Neuronal stem cell (in vitro differentiated cells): ENCODE results near the gene PLXNB1.

Experiments used
- DNase-seq: peaks from one replicate; pipeline ENCODE4 v3.0.0-alpha.2; 2013; ENCODE audit warnings: low spot score
- H2AFZ ChIP-seq: one replicate; pipeline ENCODE4 v1.6.1; 2013; ENCODE audit warnings: mild to moderate bottlenecking, low read length, inconsistent platforms
- H2AK5ac ChIP-seq: 2 replicates; pipeline ENCODE4 v1.6.1; 2013; ENCODE audit warnings: low read depth, mild to moderate bottlenecking, inconsistent platforms, low read length, moderate library complexity, mixed read lengths
- H2BK120ac ChIP-seq: 2 replicates; pipeline ENCODE4 v1.6.1; 2013; ENCODE audit warnings: low read depth, mild to moderate bottlenecking, inconsistent platforms, low read length, moderate library complexity, mixed read lengths
- H2BK12ac ChIP-seq: one replicate; pipeline ENCODE4 v1.6.1; 2013; ENCODE audit warnings: low read length, inconsistent platforms
- H2BK15ac ChIP-seq: 2 replicates; pipeline ENCODE4 v1.6.1; 2013; ENCODE audit warnings: mild to moderate bottlenecking, low read length, inconsistent platforms, mixed read lengths
- H2BK5ac ChIP-seq: one replicate; pipeline ENCODE4 v1.6.1; 2013; ENCODE audit warnings: inconsistent platforms, mild to moderate bottlenecking, low read length, moderate library complexity
- H3K14ac ChIP-seq: one replicate; pipeline ENCODE4 v1.6.1; 2013; ENCODE audit warnings: low read length, inconsistent platforms
- H3K18ac ChIP-seq: 2 replicates; pipeline ENCODE4 v1.6.1; 2013; ENCODE audit warnings: low read length, inconsistent platforms
- H3K23ac ChIP-seq: 2 replicates; pipeline ENCODE4 v1.6.1; 2013; ENCODE audit warnings: low read depth, mild to moderate bottlenecking, mixed read lengths, low read length, inconsistent platforms; ENCODE audit not compliant: poor library complexity
- H3K27ac ChIP-seq: replicated peaks from 3 replicates; pipeline ENCODE4 v1.5.1; 2013; ENCODE audit warnings: low read length, inconsistent platforms
- H3K27me3 ChIP-seq, 3 experiments: 2 replicates each; pipeline ENCODE4 v1.6.1; 2013; ENCODE audit warnings: low read length in 3 of 3, mild to moderate bottlenecking in 2 of 3, inconsistent platforms in 1 of 3, low read depth in 1 of 3, mixed read lengths in 1 of 3, moderate library complexity in 1 of 3; ENCODE audit not compliant: control insufficient read depth in 3 of 3, insufficient read depth in 3 of 3
- H3K36me3 ChIP-seq, 2 donors: replicated peaks in 1 of 2; 2 replicates each; pipeline ENCODE4 v1.6.1; 2013; ENCODE audit warnings: low read length in 2 of 2; ENCODE audit not compliant: control insufficient read depth in 2 of 2, insufficient read depth in 2 of 2
- H3K4ac ChIP-seq: 2 replicates; pipeline ENCODE4 v1.6.1; 2013; ENCODE audit warnings: inconsistent platforms, mild to moderate bottlenecking, low read length, moderate library complexity
- H3K4me1 ChIP-seq, 2 donors: 1 replicate in 1 of 2; 2 replicates in 1 of 2; pipeline ENCODE4 v1.6.1; 2013; ENCODE audit warnings: low read length in 2 of 2, low read depth in 1 of 2; ENCODE audit not compliant: control insufficient read depth in 2 of 2, insufficient read depth in 1 of 2
- H3K4me2 ChIP-seq: one replicate; pipeline ENCODE4 v1.6.1; 2013; ENCODE audit warnings: mild to moderate bottlenecking, low read length, inconsistent platforms; ENCODE audit not compliant: insufficient read depth, poor library complexity, severe bottlenecking
- H3K4me3 ChIP-seq, 2 donors: 2 replicates each; pipeline ENCODE4 v1.5.1; 2013; ENCODE audit warnings: low read length in 2 of 2, mild to moderate bottlenecking in 2 of 2, inconsistent platforms in 1 of 2, moderate library complexity in 1 of 2
- H3K79me1 ChIP-seq: one replicate; pipeline ENCODE4 v1.6.1; 2013; ENCODE audit warnings: low read depth, mild to moderate bottlenecking, inconsistent platforms, low read length, moderate library complexity
- H3K9ac ChIP-seq: one replicate; pipeline ENCODE4 v1.6.1; 2013; ENCODE audit warnings: mild to moderate bottlenecking, low read depth, low read length, inconsistent platforms; ENCODE audit not compliant: poor library complexity
- H3K9me3 ChIP-seq, 2 donors: replicated peaks in 1 of 2; 2 replicates each; pipeline versions ENCODE3 to v1.6.1; 2013; ENCODE audit warnings: low read length in 2 of 2, mild to moderate bottlenecking in 2 of 2, inconsistent platforms in 1 of 2, low read depth in 1 of 2, mixed read lengths in 1 of 2, moderate library complexity in 1 of 2; ENCODE audit not compliant: control insufficient read depth in 2 of 2, insufficient read depth in 1 of 2
- H4K8ac ChIP-seq: one replicate; pipeline ENCODE4 v1.6.1; 2013; ENCODE audit warnings: low read depth, mild to moderate bottlenecking, inconsistent platforms, low read length, moderate library complexity
- H4K91ac ChIP-seq: one replicate; pipeline ENCODE4 v1.6.1; 2013; ENCODE audit warnings: low read length, low read depth, mild to moderate bottlenecking, inconsistent platforms; ENCODE audit not compliant: poor library complexity
- WGBS, 2 donors: extraction: QIAGEN DNeasy Blood & Tissue Kit; methylation state at CpG; one replicate each; pipeline ENCODE4 v1.1.7; 2013; ENCODE audit warnings: missing lambda C conversion rate in 2 of 2, mixed read lengths in 1 of 2; ENCODE audit not compliant: insufficient read length in 2 of 2, insufficient replicate concordance in 1 of 2; ENCODE audit errors: extremely low coverage in 2 of 2; 5-methylcytosine and 5-hydroxymethylcytosine counted together

PLXNB1 gene

DNA sequence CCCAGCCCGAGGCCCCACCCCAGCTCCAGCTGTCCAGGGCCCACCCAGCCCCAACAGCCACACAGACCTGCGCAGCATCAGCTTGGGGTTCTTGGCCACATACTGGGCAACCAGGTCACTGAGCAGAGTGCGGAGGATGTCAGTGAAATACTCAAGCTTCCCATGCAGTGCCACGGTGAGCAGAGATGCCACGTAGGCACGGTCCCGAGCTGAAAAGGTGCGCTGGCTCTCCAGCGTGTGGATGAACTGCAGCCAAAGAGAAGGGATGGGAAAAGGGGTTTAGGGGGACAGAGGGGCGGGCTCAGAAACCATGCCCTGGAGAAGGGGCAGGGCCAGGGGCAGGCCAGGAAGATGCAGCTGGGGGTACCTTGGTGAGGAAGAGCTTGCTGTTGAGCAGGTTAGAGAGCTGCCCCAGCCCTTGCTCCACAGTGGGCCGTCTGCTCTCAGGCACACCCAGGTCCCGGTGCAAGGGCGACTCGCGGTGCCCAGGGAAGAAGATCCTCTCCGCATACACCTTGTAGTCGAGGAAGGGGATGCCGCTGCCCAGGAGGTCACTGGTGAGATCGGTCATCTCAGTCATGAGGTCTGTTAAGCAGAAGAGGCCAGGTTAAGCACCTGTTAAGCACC is 17.4 kb downstream of the PLXNB1 start:
- Histone ChIP-seq H3K9ac (peak overlapping the region; percentile 50), H3K4me2 (no peak overlapping the region), H2AK5ac (no peak overlapping the region), H4K91ac (peak overlapping the region; percentile 7), H3K36me3 (peaks cover 93 to 100% of the 10 kb centered on the region in 2 donors), H2BK120ac (no peak overlapping the region), H3K27me3 (no peaks in the 10 kb centered on the region), H3K4me1 (no peaks in the 10 kb centered on the region), H3K79me1 (peaks cover 17% of the 10 kb centered on the region), H2AFZ (no peak overlapping the region), H3K18ac (no peak overlapping the region), H3K14ac (no peak overlapping the region), H3K4me3 (no peak overlapping the region), H2BK12ac (no peak overlapping the region), H3K4ac (no peak overlapping the region), H4K8ac (peak overlapping the region; percentile 48), H2BK15ac (no peak overlapping the region), H3K23ac (peak overlapping the region; percentile 52), H3K27ac (no peak overlapping the region), H2BK5ac (no peak overlapping the region), H3K9me3 (no peaks in the 10 kb centered on the region)
- no CpG with 5 or more reads among the region's 19 CpGs for WGBS, 2 donors
- no peak for DNase-seq

DNA sequence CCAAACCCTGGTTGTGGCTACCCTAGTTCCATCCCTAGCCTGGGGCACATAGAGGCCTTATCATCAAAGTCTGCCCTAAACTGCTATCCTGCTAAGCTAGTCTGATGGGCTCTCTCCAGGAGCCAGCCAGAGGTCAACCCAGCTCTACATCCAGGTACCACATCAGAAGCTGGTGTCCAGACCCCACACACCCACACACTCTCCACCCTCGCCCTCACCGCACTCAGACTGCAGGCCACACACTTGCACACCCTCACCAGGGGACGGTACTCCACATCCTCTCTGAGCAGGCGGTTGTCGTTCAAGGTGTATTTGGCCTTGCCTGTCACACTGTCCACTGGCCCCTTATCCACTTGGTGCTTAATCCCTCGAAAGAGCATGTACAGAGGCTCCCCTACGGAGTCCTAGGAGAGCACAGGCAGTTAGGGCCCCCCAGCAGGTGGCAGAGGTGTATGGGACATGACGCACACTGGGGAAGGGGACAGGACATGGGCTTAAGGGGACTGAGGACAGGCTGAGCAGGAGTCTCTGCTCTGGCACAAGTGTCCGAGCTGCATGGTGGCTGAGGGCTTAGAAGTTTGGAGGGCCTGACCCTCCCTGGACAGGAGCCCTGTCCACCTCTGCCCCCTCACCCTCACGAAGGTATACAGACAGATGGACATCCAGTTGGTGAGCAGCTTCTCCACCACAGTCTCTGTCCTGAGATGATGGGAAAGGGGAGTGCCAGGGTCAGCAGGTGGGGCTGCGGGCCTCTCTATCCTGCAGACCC is 18.1 kb downstream of the PLXNB1 start:
- no CpG with 5 or more reads among the region's 11 CpGs for WGBS, 2 donors
- no peak overlapping the region for H4K8ac ChIP-seq
- no peaks in the 10 kb centered on the region for H3K4me1 ChIP-seq
- H3K79me1 ChIP-seq, result peaks cover 17% of the 10 kb centered on the region
- H3K14ac ChIP-seq, result no peak overlapping the region
- no peaks in the 10 kb centered on the region for H3K27me3 ChIP-seq
- no peak overlapping the region for H3K4me3 ChIP-seq
- H3K18ac ChIP-seq, result no peak overlapping the region
- peaks cover 92 to 100% of the 10 kb centered on the region in 2 donors for H3K36me3 ChIP-seq
- no peak overlapping the region for H2AK5ac ChIP-seq
- H3K4ac ChIP-seq, result peak overlapping the region; percentile 24
- no peak overlapping the region for H2BK15ac ChIP-seq
- no peak overlapping the region for H2AFZ ChIP-seq
- no peak overlapping the region for H2BK120ac ChIP-seq
- no peak overlapping the region for H3K27ac ChIP-seq
- no peak for DNase-seq
- no peak overlapping the region for H3K4me2 ChIP-seq
- H4K91ac ChIP-seq, result peak overlapping the region; percentile 7
- no peak overlapping the region for H2BK5ac ChIP-seq
- H2BK12ac ChIP-seq, result no peak overlapping the region
- no peaks in the 10 kb centered on the region for H3K9me3 ChIP-seq
- no peak overlapping the region for H3K23ac ChIP-seq
- peak overlapping the region; percentile 30 for H3K9ac ChIP-seq

DNA sequence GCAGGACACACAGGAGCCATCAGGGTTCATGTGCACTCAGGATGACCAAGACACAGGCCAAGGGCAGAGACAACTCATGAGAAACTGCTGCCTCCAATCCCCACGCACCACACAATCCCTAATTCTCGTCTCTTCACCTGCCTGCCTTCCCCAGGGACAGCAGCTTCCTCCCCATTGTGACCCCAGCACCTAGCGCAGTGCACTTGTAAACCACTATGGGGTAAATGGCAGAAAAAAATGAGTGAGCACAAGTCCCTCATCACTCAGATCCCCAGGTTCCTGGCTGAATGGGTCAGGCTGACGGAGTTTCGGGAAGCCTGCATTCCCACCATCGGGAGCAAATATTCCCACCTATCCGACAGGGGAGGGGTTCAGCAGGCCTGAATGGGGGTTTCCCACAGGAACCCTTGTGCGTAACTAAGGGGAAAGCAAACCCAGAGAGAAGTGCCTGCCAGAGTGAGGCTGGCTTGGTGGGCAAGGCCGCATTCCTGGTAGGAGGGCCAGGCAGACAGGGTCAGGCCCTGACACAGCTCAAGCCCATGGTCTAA is 18.8 kb downstream of the PLXNB1 start:
- no peak overlapping the region for H3K23ac ChIP-seq
- WGBS, 2 donors, result no CpG with 5 or more reads among the region's 9 CpGs
- peak overlapping the region in 1 of 2 donors; percentile 1 for H3K4me3 ChIP-seq
- no peak overlapping the region for H3K4me2 ChIP-seq
- no peak overlapping the region for H2BK12ac ChIP-seq
- H4K8ac ChIP-seq, result no peak overlapping the region
- H3K9ac ChIP-seq, result no peak overlapping the region
- no peaks in the 10 kb centered on the region for H3K9me3 ChIP-seq
- no peak overlapping the region for H2AFZ ChIP-seq
- no peak overlapping the region for H2BK5ac ChIP-seq
- no peak overlapping the region for H2BK120ac ChIP-seq
- H3K27me3 ChIP-seq, result no peaks in the 10 kb centered on the region
- H2AK5ac ChIP-seq, result no peak overlapping the region
- no peak overlapping the region for H3K18ac ChIP-seq
- no peaks in the 10 kb centered on the region for H3K4me1 ChIP-seq
- H3K27ac ChIP-seq, result no peak overlapping the region
- no peak overlapping the region for H4K91ac ChIP-seq
- H3K4ac ChIP-seq, result no peak overlapping the region
- H3K14ac ChIP-seq, result no peak overlapping the region
- H2BK15ac ChIP-seq, result no peak overlapping the region
- DNase-seq, result no peak
- H3K36me3 ChIP-seq, result peaks cover 92 to 100% of the 10 kb centered on the region in 2 donors
- peaks cover 17% of the 10 kb centered on the region for H3K79me1 ChIP-seq
